ENCODE results near the gene TAPBPL. TPM values are rescaled to one million over a fixed set of nuclear protein-coding genes. Genes with fewer than 3 reads are reported as not detected.
A peak's percentile ranks its signal among the peaks of the same experiment; 100 is the strongest.

TAPBPL gene
- total RNA-seq, 1 donor from 2014 or later, result 0.96 TPM

GRCh38 chr12:6468283-6468575 lies 16.4 kb downstream of the TAPBPL start:
- no peaks in the 10 kb centered on the region for H3K4me1 Mint-ChIP-seq (ENCODE audit: low read depth, unreplicated experiment)
- peaks cover 9% of the 10 kb centered on the region for H3K36me3 Mint-ChIP-seq (ENCODE audit: unreplicated experiment)
- H3K4me3 Mint-ChIP-seq (ENCODE audit: unreplicated experiment), result no peak overlapping the region
- H3K9me3 Mint-ChIP-seq (ENCODE audit: unreplicated experiment), result peaks cover 12% of the 10 kb centered on the region
- DNase-seq, result no peak
- no peak overlapping the region for H3K27ac Mint-ChIP-seq (ENCODE audit: unreplicated experiment)
- no peak for TF ChIP-seq CTCF (IDR thresholded peaks at IDR 0.05; ENCODE audit: partially characterized antibody, unreplicated experiment)
- peaks cover 4% of the 10 kb centered on the region for H3K27me3 Mint-ChIP-seq (ENCODE audit: unreplicated experiment)

- H3K27ac Mint-ChIP-seq (ENCODE audit: unreplicated experiment), result no peak overlapping the region
- H3K4me1 Mint-ChIP-seq (ENCODE audit: low read depth, unreplicated experiment), result no peaks in the 10 kb centered on the region
- peaks cover 4% of the 10 kb centered on the region for H3K36me3 Mint-ChIP-seq (ENCODE audit: unreplicated experiment)
- H3K27me3 Mint-ChIP-seq (ENCODE audit: unreplicated experiment), result peaks cover 4% of the 10 kb centered on the region
- no peak for DNase-seq
- peak overlapping the region; percentile 90 for H3K4me3 Mint-ChIP-seq (ENCODE audit: unreplicated experiment)
- H3K9me3 Mint-ChIP-seq (ENCODE audit: unreplicated experiment), result peaks cover 12% of the 10 kb centered on the region
- no peak for TF ChIP-seq CTCF (IDR thresholded peaks at IDR 0.05; ENCODE audit: partially characterized antibody, unreplicated experiment)
Measured at GRCh38 chr12:6469092-6469491, 17.2 kb downstream of the TAPBPL start.

GRCh38 chr12:6469609-6470374 lies 17.9 kb downstream of the TAPBPL start:
- H3K27ac Mint-ChIP-seq (ENCODE audit: unreplicated experiment), result peak overlapping the region; percentile 38
- TF ChIP-seq CTCF (IDR thresholded peaks at IDR 0.05; ENCODE audit: partially characterized antibody, unreplicated experiment), result no peak
- H3K9me3 Mint-ChIP-seq (ENCODE audit: unreplicated experiment), result peaks cover 14% of the 10 kb centered on the region
- H3K4me3 Mint-ChIP-seq (ENCODE audit: unreplicated experiment), result peak overlapping the region; percentile 90
- peaks cover under 1% of the 10 kb centered on the region for H3K36me3 Mint-ChIP-seq (ENCODE audit: unreplicated experiment)
- peaks cover 4% of the 10 kb centered on the region for H3K27me3 Mint-ChIP-seq (ENCODE audit: unreplicated experiment)
- no peak for DNase-seq
- H3K4me1 Mint-ChIP-seq (ENCODE audit: low read depth, unreplicated experiment), result peaks cover 1% of the 10 kb centered on the region

- H3K4me1 Mint-ChIP-seq (ENCODE audit: low read depth, unreplicated experiment), result peaks cover 1% of the 10 kb centered on the region
- H3K4me3 Mint-ChIP-seq (ENCODE audit: unreplicated experiment), result peak within 1 kb of the TSS; percentile 90
- H3K27me3 Mint-ChIP-seq (ENCODE audit: unreplicated experiment), result peaks cover 4% of the 10 kb centered on the region
- peak; percentile 99 for DNase-seq
- TF ChIP-seq CTCF (IDR thresholded peaks at IDR 0.05; ENCODE audit: partially characterized antibody, unreplicated experiment), result no peak
- peak within 1 kb of the TSS; percentile 89 for H3K27ac Mint-ChIP-seq (ENCODE audit: unreplicated experiment)
- H3K36me3 Mint-ChIP-seq (ENCODE audit: unreplicated experiment), result no peaks in the 10 kb centered on the region
- peaks cover 14% of the 10 kb centered on the region for H3K9me3 Mint-ChIP-seq (ENCODE audit: unreplicated experiment)
Measured at GRCh38 chr12:6470375-6471163, 18.7 kb downstream of the TAPBPL start, which contains the start of gene VAMP1. TSS of gene VAMP1 (minus strand) at chr12:6470677. CDS start at chr12:6470531, 146 bp downstream.

GRCh38 chr12:6471989-6472360 lies 20.1 kb downstream of the TAPBPL start:
- H3K9me3 Mint-ChIP-seq (ENCODE audit: unreplicated experiment), result peaks cover 15% of the 10 kb centered on the region
- peaks cover 1% of the 10 kb centered on the region for H3K4me1 Mint-ChIP-seq (ENCODE audit: low read depth, unreplicated experiment)
- TF ChIP-seq CTCF (IDR thresholded peaks at IDR 0.05; ENCODE audit: partially characterized antibody, unreplicated experiment), result no peak
- peaks cover 5% of the 10 kb centered on the region for H3K36me3 Mint-ChIP-seq (ENCODE audit: unreplicated experiment)
- DNase-seq, result no peak
- peaks cover 4% of the 10 kb centered on the region for H3K27me3 Mint-ChIP-seq (ENCODE audit: unreplicated experiment)
- peak overlapping the region; percentile 90 for H3K4me3 Mint-ChIP-seq (ENCODE audit: unreplicated experiment)
- no peak overlapping the region for H3K27ac Mint-ChIP-seq (ENCODE audit: unreplicated experiment)

Measured in glutamatergic neuron (in vitro differentiated cells).